ENCODE data around the gene RBM34. TPM values are rescaled to one million over a fixed set of nuclear protein-coding genes. Genes with fewer than 3 reads are reported as not detected.

The RBM34 gene
- total and polyA plus RNA-seq, 5 donors, result 44.8 to 60.3 (median 55.4) TPM

DNA sequence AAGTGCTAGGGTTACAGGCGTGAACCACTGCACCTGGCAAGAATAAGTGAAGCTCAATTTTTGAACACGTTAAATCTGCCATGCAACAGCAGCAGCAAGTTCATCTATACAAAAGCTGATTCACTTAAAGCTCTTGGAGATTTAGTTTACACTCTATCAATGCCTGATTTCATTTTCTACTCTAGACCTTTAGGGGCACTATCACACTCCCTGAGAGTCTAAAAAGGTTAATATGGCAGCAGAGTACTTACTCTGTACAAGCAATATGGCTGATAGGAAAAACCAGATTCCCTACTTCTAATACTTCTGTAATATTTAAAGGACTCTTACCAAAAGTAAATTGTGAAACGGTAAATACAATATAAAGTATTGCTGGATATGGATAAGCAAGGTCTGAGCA, 4.8 kb downstream of the RBM34 start:
- no peaks in the 10 kb centered on the region for H3K9me3 ChIP-seq (ENCODE audit: control insufficient read depth, low read length)
- ATAC-seq (no peak), DNase-seq (no peak)
- no peak overlapping the region for H3K4me3 ChIP-seq (ENCODE audit: low read length)
- peaks cover 3% of the 10 kb centered on the region for H3K4me1 ChIP-seq (ENCODE audit: control insufficient read depth, insufficient read depth, low read length)
- intact Hi-C loops (cut with DNase I), result no loop called here
- no peaks in the 10 kb centered on the region for H3K27me3 ChIP-seq (ENCODE audit: control insufficient read depth, insufficient read depth)
- 95% methylated on average over 3 of the region's 3 CpGs for WGBS
- H3K27ac ChIP-seq (ENCODE audit: low read length), result no peak overlapping the region

DNA sequence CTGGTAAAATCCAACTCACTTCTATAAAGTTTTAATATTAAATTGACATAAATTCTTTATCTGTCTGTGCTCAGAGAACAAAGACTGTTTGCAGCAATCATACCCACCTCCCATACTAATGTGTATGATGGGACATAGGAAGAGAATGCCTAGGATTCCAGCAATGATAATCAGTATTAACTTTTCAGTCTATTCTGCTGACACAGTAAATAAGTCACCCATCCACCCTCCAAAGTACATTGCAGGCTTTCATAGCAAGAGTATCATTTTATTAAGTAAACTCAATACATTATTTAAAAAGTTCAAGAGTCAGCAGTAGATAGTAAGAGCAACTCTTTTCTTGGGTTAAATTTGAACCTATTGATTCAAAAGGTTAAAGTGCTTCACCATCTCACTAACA, 8.8 kb downstream of the RBM34 start:
- H3K27ac ChIP-seq (ENCODE audit: low read length), result no peak overlapping the region
- no peaks in the 10 kb centered on the region for H3K9me3 ChIP-seq (ENCODE audit: control insufficient read depth, low read length)
- DNase-seq, result no peak
- intact Hi-C loops (cut with DNase I), result no loop called here
- no peak for ATAC-seq
- H3K27me3 ChIP-seq (ENCODE audit: control insufficient read depth, insufficient read depth), result no peaks in the 10 kb centered on the region
- H3K4me3 ChIP-seq (ENCODE audit: low read length), result no peak overlapping the region
- no peaks in the 10 kb centered on the region for H3K4me1 ChIP-seq (ENCODE audit: control insufficient read depth, insufficient read depth, low read length)

DNA sequence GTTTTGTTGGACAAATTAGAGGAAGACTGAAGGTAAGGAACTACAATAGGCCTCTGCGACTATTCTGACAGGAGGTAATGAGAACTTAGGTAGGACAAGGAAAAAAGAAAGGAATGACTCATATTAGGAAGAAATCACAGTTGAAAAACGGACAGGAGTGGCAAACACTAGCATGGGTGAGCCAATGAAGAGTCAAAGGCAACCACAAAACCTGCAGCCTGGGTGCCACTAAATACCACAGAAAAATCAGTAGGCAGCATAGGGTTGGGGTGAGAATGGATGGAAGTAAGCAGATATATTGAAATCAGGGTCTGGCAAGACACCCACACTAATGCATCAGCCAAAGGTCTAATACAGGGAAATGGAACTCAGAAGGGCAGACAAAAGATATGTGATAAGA, 10.0 kb downstream of the RBM34 start:
- no peak overlapping the region for H3K4me3 ChIP-seq (ENCODE audit: low read length)
- no peak overlapping the region for H3K27ac ChIP-seq (ENCODE audit: low read length)
- ATAC-seq (no peak), DNase-seq (no peak)
- no peaks in the 10 kb centered on the region for H3K27me3 ChIP-seq (ENCODE audit: control insufficient read depth, insufficient read depth)
- WGBS, result 87% methylated on average over 2 of the region's 2 CpGs
- intact Hi-C loops (cut with DNase I), result no loop called here
- H3K4me1 ChIP-seq (ENCODE audit: control insufficient read depth, insufficient read depth, low read length), result no peaks in the 10 kb centered on the region
- H3K9me3 ChIP-seq (ENCODE audit: control insufficient read depth, low read length), result no peaks in the 10 kb centered on the region

DNA sequence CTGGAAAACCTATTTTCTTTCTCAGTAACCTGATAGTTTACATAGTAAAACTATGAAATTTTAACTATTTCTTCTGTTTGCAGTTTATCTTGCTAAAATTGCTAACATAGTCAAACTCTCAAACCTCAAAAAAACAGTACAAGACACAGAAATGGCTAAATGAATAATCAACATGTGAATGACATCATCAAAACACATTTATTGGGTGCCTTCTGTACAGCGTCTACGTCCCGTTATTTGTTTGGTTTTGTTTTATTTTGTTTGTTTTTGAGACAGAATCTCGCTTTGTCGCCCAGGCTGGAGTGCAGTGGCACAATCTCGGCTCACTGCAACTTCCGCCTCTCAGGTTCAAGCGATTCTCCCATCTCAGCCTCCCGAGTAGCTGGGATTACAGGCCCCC, 11.2 kb downstream of the RBM34 start:
- ATAC-seq, result no peak

DNA sequence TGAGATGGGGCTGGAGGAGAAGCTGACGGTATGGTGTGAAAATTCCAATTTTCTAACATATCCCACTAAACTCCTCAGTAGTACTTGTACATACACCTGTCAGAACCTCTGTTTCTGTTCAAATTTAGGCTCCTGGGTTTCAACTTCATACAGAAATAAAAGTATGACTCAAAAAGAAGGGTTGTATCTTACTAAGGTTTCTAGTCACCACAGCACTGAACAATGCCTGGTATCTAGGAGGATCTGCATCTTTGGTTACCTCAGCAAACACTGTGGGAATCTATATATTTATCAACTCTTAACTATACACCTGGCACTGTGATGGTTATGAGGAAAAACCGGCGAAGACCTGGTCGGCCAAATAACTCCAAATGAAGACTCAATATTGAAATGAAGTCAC, 13.8 kb downstream of the RBM34 start:
- H3K9me3 ChIP-seq (ENCODE audit: control insufficient read depth, low read length), result no peaks in the 10 kb centered on the region
- H3K4me3 ChIP-seq (ENCODE audit: low read length), result no peak overlapping the region
- no peak overlapping the region for H3K27ac ChIP-seq (ENCODE audit: low read length)
- DNase-seq (no peak), ATAC-seq (no peak)
- WGBS, result 95% methylated on average over 4 of the region's 4 CpGs
- no peaks in the 10 kb centered on the region for H3K27me3 ChIP-seq (ENCODE audit: control insufficient read depth, insufficient read depth)
- no peaks in the 10 kb centered on the region for H3K4me1 ChIP-seq (ENCODE audit: control insufficient read depth, insufficient read depth, low read length)
- intact Hi-C loops (cut with DNase I), result no loop called here

More for the DNA sequence above, 11.2 kb downstream of the RBM34 start:
- 97% methylated on average over 9 of the region's 9 CpGs for WGBS
- Histone ChIP-seq H3K4me1 (ENCODE audit: control insufficient read depth, insufficient read depth, low read length) (no peaks in the 10 kb centered on the region), H3K4me3 (ENCODE audit: low read length) (no peak overlapping the region), H3K27ac (ENCODE audit: low read length) (no peak overlapping the region), H3K27me3 (ENCODE audit: control insufficient read depth, insufficient read depth) (no peaks in the 10 kb centered on the region), H3K9me3 (ENCODE audit: control insufficient read depth, low read length) (no peaks in the 10 kb centered on the region)
- intact Hi-C loops (cut with DNase I), result no loop called here
- DNase-seq, result no peak

DNA sequence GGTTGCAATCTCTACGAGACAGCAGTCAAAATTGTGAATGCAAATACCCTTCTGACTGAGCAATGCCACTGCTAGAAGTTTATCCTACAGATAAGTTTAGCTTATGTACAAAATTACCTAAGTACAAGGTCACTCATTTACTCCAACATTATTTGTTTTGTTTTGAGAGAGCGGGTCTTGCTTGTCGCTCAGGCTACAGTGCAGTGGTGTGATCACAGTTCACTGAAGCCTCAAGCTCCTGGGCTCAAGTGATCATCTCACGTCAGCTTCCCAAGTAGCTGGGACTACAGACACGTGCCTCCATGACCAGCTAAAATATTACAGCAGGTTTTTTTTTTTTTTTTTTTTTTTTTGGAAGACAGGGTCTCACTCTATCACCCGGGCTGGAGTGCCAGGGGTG, 15.4 kb downstream of the RBM34 start:
- no peak for ATAC-seq
- DNase-seq, result no peak
- intact Hi-C loops (cut with DNase I), result no loop called here
- Histone ChIP-seq H3K4me3 (ENCODE audit: low read length) (no peak overlapping the region), H3K27me3 (ENCODE audit: control insufficient read depth, insufficient read depth) (no peaks in the 10 kb centered on the region), H3K27ac (ENCODE audit: low read length) (no peak overlapping the region), H3K4me1 (ENCODE audit: control insufficient read depth, insufficient read depth, low read length) (no peaks in the 10 kb centered on the region), H3K9me3 (ENCODE audit: control insufficient read depth, low read length) (no peaks in the 10 kb centered on the region)
- 89% methylated on average over 6 of the region's 6 CpGs for WGBS

DNA sequence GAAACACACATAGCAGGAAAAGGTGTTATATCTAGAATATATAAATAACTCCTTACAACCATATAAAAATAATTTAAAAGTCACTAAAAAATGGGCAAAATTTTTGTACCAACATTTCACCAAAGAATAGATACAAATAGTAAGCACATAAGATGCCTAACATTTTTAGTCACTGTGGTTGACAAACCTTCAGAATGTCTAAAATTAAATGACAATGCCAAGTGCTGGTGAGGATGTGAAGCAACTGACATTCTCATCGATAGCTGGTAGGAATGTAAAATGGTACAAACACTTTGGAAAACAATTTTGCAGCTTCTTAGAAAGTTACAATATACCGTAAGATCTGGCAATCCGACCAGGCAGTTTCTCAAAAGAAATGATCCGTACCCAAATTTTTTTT, 18.1 kb downstream of the RBM34 start:
- no peak overlapping the region for H3K27ac ChIP-seq (ENCODE audit: low read length)
- no peak overlapping the region for H3K4me3 ChIP-seq (ENCODE audit: low read length)
- intact Hi-C loops (cut with DNase I), result no loop called here
- no peaks in the 10 kb centered on the region for H3K4me1 ChIP-seq (ENCODE audit: control insufficient read depth, insufficient read depth, low read length)
- no peaks in the 10 kb centered on the region for H3K9me3 ChIP-seq (ENCODE audit: control insufficient read depth, low read length)
- no peak for DNase-seq
- 96% methylated on average over 4 of the region's 4 CpGs for WGBS
- H3K27me3 ChIP-seq (ENCODE audit: control insufficient read depth, insufficient read depth), result no peaks in the 10 kb centered on the region
- no peak for ATAC-seq

DNA sequence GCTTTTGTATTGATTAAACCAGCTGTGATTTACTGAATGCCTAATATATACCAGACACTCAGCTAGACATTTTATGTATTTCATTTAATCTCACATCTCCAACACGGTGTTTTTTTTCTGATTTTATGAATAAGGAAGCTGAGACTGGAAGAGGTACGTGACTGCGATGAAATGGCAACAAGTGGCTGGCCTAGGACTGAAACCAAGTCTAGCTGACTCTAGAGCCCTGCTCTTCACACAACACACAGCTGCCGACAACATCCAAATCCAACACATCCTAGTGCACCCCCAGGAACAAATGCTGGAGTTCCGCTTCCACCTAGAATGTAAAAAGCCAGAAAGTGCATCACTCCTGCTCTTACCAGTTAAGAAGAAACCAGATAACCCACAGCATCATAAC, 21.7 kb downstream of the RBM34 start:
- intact Hi-C loops (cut with DNase I), result no loop called here
- WGBS, result 95% methylated on average over 5 of the region's 5 CpGs
- ATAC-seq, result no peak

DNA sequence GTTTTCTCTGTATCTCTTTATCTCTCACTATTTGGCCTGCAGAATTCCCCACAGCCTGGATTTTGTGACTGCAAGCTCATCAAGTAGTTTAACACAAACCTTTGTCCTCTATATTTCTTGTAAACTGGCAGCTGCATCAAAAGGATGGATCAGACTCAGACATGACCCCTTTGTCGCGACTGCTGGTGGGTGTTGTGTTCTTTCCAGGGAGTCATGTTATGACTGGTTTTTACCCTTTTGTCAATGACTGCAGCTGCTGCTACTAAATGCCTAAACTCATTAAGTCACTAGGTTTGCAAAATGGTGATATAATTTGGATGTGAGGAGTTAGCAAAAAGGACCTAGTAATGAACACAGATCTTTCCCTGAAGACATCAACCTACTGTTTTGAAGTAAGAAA, 22.2 kb downstream of the RBM34 start:
- intact Hi-C loops (cut with DNase I), result no loop called here
- no peak for DNase-seq
- H3K4me1 ChIP-seq (ENCODE audit: control insufficient read depth, insufficient read depth, low read length), result no peaks in the 10 kb centered on the region
- ATAC-seq, result no peak
- no peaks in the 10 kb centered on the region for H3K27me3 ChIP-seq (ENCODE audit: control insufficient read depth, insufficient read depth)
- 86% methylated on average over 2 of the region's 2 CpGs for WGBS
- H3K4me3 ChIP-seq (ENCODE audit: low read length), result no peak overlapping the region
- no peaks in the 10 kb centered on the region for H3K9me3 ChIP-seq (ENCODE audit: control insufficient read depth, low read length)
- no peak overlapping the region for H3K27ac ChIP-seq (ENCODE audit: low read length)

More for the DNA sequence above, 21.7 kb downstream of the RBM34 start:
- H3K9me3 ChIP-seq (ENCODE audit: control insufficient read depth, low read length), result no peaks in the 10 kb centered on the region
- no peaks in the 10 kb centered on the region for H3K27me3 ChIP-seq (ENCODE audit: control insufficient read depth, insufficient read depth)
- DNase-seq, result no peak
- no peak overlapping the region for H3K27ac ChIP-seq (ENCODE audit: low read length)
- H3K4me1 ChIP-seq (ENCODE audit: control insufficient read depth, insufficient read depth, low read length), result no peaks in the 10 kb centered on the region
- H3K4me3 ChIP-seq (ENCODE audit: low read length), result no peak overlapping the region

DNA sequence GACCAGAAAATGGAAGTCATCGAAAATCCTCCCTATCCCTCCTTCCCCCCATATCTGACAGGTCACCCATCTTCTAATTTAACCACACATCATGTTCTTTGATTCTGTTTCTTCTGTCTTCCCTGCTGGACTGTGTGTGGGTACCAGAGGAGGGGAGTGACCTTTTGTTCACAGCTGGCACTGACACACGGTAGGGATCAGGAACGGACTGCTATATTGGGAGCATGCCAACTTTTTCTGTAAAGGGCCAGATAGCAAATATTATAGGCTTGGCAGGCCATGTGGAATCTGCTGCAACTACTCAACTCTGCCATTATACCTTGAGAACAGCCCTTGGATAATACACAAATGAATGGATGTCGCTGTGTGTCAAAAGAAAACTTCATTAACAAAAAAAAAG, 24.9 kb downstream of the RBM34 start:
- H3K27me3 ChIP-seq (ENCODE audit: control insufficient read depth, insufficient read depth), result no peaks in the 10 kb centered on the region
- intact Hi-C loops (cut with DNase I), result no loop called here
- WGBS, result 50% methylated on average over 4 of the region's 4 CpGs
- no peak for DNase-seq
- no peak for ATAC-seq
- no peaks in the 10 kb centered on the region for H3K4me1 ChIP-seq (ENCODE audit: control insufficient read depth, insufficient read depth, low read length)
- no peak overlapping the region for H3K4me3 ChIP-seq (ENCODE audit: low read length)
- H3K27ac ChIP-seq (ENCODE audit: low read length), result no peak overlapping the region
- H3K9me3 ChIP-seq (ENCODE audit: control insufficient read depth, low read length), result no peaks in the 10 kb centered on the region

DNA sequence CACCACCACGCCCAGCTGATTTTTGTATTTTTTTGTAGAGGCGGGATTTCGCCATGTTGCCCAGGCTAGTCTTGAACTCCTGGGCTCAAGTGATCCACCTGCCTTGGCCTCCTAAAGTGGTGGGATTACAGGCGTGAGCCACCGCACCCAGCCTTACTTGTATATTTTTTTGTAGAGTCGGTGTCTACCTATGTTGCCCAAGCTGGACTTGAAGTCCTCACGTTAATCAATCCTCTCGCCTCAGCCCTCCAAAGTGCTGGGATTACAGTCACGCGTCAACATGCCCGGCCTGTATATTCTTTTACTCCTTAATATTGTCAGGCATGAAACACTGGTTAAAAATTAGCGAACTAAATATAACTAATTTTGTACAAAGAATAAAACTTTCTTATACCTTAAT, 26.9 kb downstream of the RBM34 start:
- DNase-seq (no peak), ATAC-seq (no peak)
- H3K27ac ChIP-seq (ENCODE audit: low read length), result no peak overlapping the region
- no peak overlapping the region for H3K4me3 ChIP-seq (ENCODE audit: low read length)
- H3K4me1 ChIP-seq (ENCODE audit: control insufficient read depth, insufficient read depth, low read length), result no peaks in the 10 kb centered on the region
- H3K9me3 ChIP-seq (ENCODE audit: control insufficient read depth, low read length), result no peaks in the 10 kb centered on the region
- H3K27me3 ChIP-seq (ENCODE audit: control insufficient read depth, insufficient read depth), result no peaks in the 10 kb centered on the region
- intact Hi-C loops (cut with DNase I), result no loop called here
- 97% methylated on average over 12 of the region's 12 CpGs for WGBS

DNA sequence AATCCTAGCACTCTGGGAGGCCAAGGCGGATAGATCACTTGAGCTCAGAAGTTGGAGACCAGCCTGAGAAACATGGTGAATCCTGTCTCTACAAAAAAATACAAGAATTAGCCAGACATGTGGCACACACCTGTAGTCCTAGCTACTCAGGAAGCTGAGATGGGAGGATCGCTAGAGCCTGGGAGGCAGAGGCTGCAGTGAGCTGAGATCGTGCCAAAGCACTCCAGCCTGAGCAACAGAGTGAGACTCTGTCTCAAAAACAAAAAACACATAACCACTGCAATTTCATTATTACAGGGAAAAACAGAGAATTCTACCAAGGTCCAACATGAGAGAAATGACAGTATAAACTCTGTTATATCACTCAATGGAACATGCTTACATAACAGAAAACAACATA, 28.0 kb downstream of the RBM34 start:
- H3K4me1 ChIP-seq (ENCODE audit: control insufficient read depth, insufficient read depth, low read length), result no peaks in the 10 kb centered on the region
- no peak overlapping the region for H3K4me3 ChIP-seq (ENCODE audit: low read length)
- no peaks in the 10 kb centered on the region for H3K9me3 ChIP-seq (ENCODE audit: control insufficient read depth, low read length)
- ATAC-seq, result no peak
- H3K27me3 ChIP-seq (ENCODE audit: control insufficient read depth, insufficient read depth), result no peaks in the 10 kb centered on the region
- no peak for DNase-seq
- 91% methylated on average over 3 of the region's 3 CpGs for WGBS
- intact Hi-C loops (cut with DNase I), result no loop called here
- no peak overlapping the region for H3K27ac ChIP-seq (ENCODE audit: low read length)

All from right cardiac atrium (tissue), 5 donors.